Vagina (tissue), 2 donors: ENCODE results near the gene TFPT. TPM values are rescaled to one million over a fixed set of nuclear protein-coding genes. Genes with fewer than 3 reads are reported as not detected.

Experiments used
- DNase-seq, 2 donors: peaks; one replicate each; pipeline ENCODE4 v3.0.0-alpha.2; 2017; ENCODE audit errors: extremely low spot score in 2 of 2
- H3K27ac ChIP-seq: fragments of 200-600 bp; sonication (generic); one replicate; pipeline ENCODE4 v1.5.1; 2019
- H3K27me3 ChIP-seq: fragments of 200-600 bp; sonication (generic); one replicate; pipeline ENCODE4 v1.5.1; 2019
- H3K36me3 ChIP-seq, 2 donors: fragments of 200-600 bp; sonication (generic); one replicate each; pipeline ENCODE4 v1.5.1; 2017 to 2019
- H3K4me1 ChIP-seq: fragments of 200-600 bp; sonication (generic); one replicate; pipeline ENCODE4 v1.5.1; 2019
- H3K4me3 ChIP-seq, 2 donors: fragments of 200-600 bp; sonication (generic); 1 replicate in 1 of 2; 2 replicates in 1 of 2; pipeline ENCODE4 v1.5.1; 2016 to 2019
- H3K9me3 ChIP-seq: fragments of 200-600 bp; sonication (generic); one replicate; pipeline ENCODE4 v1.5.1; 2019
- CTCF ChIP-seq, 3 experiments: fragments of 450-650 bp in 2 of 3; fragments of 200-600 bp in 1 of 3; sonication (generic) in 1 of 3; IDR thresholded peaks; one replicate each; pipeline ENCODE4 v1.5.1; 2017 to 2019; ENCODE audit warnings: antibody characterized with exemption in 3 of 3, mild to moderate bottlenecking in 2 of 3, moderate library complexity in 2 of 3
- POLR2A ChIP-seq, 2 donors: fragments of 450-650 bp; IDR thresholded peaks; one replicate each; pipeline ENCODE4 v1.6.1; 2017; ENCODE audit warnings: antibody characterized with exemption in 2 of 2, mild to moderate bottlenecking in 2 of 2, moderate library complexity in 2 of 2
- POLR2AphosphoS5 ChIP-seq, 2 donors: sonication (generic); formaldehyde crosslinking; IDR thresholded peaks; one replicate each; pipeline ENCODE4 v1.9.0; 2017; ENCODE audit warnings: antibody characterized with exemption in 2 of 2, mild to moderate bottlenecking in 2 of 2, low read depth in 1 of 2; ENCODE audit not compliant: insufficient read depth in 1 of 2
- intact Hi-C: fragments of 100-400 bp; cut with DNase I; formaldehyde crosslinking; loops from one replicate; pipeline ENCODE4 v1.15.1; 2023
- total RNA-seq: library from RNA; depleted of rRNA; stranded (reverse); fragments of >200 nt; gene quantifications from one replicate; pipeline ENCODE4 v1.2.3, GENCODE V29; 2016

TFPT gene
- total RNA-seq, 1 donor from 2014 or later: 13.0 TPM

- H3K9me3 ChIP-seq: no peaks in the 10 kb centered on the region
- H3K4me3 ChIP-seq: no peak overlapping the region
- no peak for TF ChIP-seq POLR2AphosphoS5 (IDR thresholded peaks at IDR 0.05; ENCODE audit: insufficient read depth in 1 of 2, low read depth in 1 of 2)
- TF ChIP-seq CTCF (IDR thresholded peaks at IDR 0.05): no peak
- no peak for TF ChIP-seq POLR2A (IDR thresholded peaks at IDR 0.05)
- no peak overlapping the region for H3K27ac ChIP-seq
- intact Hi-C loops: no loop called here
- peaks cover 10% of the 10 kb centered on the region for H3K4me1 ChIP-seq
- no peaks in the 10 kb centered on the region for H3K27me3 ChIP-seq
- DNase-seq: no peak
- H3K36me3 ChIP-seq: peaks cover 0 to 79% of the 10 kb centered on the region in 2 donors
These were observed 38.4 kb upstream of the TFPT start for GRCh38 chr19:54153731-54154326.

GRCh38 chr19:54152878-54153524 is 37.5 kb upstream of the TFPT start:
- Histone ChIP-seq H3K4me3 (no peak overlapping the region), H3K9me3 (no peaks in the 10 kb centered on the region), H3K36me3 (peaks cover 0 to 85% of the 10 kb centered on the region in 2 donors), H3K27ac (no peak overlapping the region), H3K4me1 (peaks cover 2% of the 10 kb centered on the region), H3K27me3 (no peaks in the 10 kb centered on the region)
- intact Hi-C loops: no loop called here
- TF ChIP-seq CTCF (IDR thresholded peaks at IDR 0.05) (no peak), POLR2A (IDR thresholded peaks at IDR 0.05) (no peak), POLR2AphosphoS5 (IDR thresholded peaks at IDR 0.05; ENCODE audit: insufficient read depth in 1 of 2, low read depth in 1 of 2) (no peak)
- no peak for DNase-seq

GRCh38 chr19:54152267-54152666 is 36.8 kb upstream of the TFPT start:
- no peak overlapping the region for H3K27ac ChIP-seq
- no peaks in the 10 kb centered on the region for H3K4me1 ChIP-seq
- DNase-seq: no peak
- no peaks in the 10 kb centered on the region for H3K27me3 ChIP-seq
- no peak overlapping the region for H3K4me3 ChIP-seq
- intact Hi-C loops: no loop called here
- no peaks in the 10 kb centered on the region for H3K9me3 ChIP-seq
- H3K36me3 ChIP-seq: peaks cover 0 to 88% of the 10 kb centered on the region in 2 donors
- TF ChIP-seq POLR2A (IDR thresholded peaks at IDR 0.05): no peak
- no peak for TF ChIP-seq CTCF (IDR thresholded peaks at IDR 0.05)
- TF ChIP-seq POLR2AphosphoS5 (IDR thresholded peaks at IDR 0.05; ENCODE audit: insufficient read depth in 1 of 2, low read depth in 1 of 2): no peak

GRCh38 chr19:54151362-54152035 is 36.0 kb upstream of the TFPT start:
- Histone ChIP-seq H3K4me1 (no peaks in the 10 kb centered on the region), H3K4me3 (no peak overlapping the region), H3K27ac (no peak overlapping the region), H3K36me3 (peaks cover 0 to 90% of the 10 kb centered on the region in 2 donors), H3K9me3 (no peaks in the 10 kb centered on the region), H3K27me3 (no peaks in the 10 kb centered on the region)
- DNase-seq: no peak
- TF ChIP-seq POLR2AphosphoS5 (IDR thresholded peaks at IDR 0.05; ENCODE audit: insufficient read depth in 1 of 2, low read depth in 1 of 2): no peak
- no peak for TF ChIP-seq POLR2A (IDR thresholded peaks at IDR 0.05)
- no peak for TF ChIP-seq CTCF (IDR thresholded peaks at IDR 0.05)
- intact Hi-C loops: no loop called here
